GM19463 (cell line): ENCODE results near the gene FCSK.
"Not testable (repeated sequence)": the region's sequence is repeated elsewhere in the genome, so short reads cannot be mapped to it uniquely, and the experiment has no call there.

Source experiments
- ATAC-seq: cut with Tn5 transposase; IDR thresholded peaks from one replicate; pipeline ENCODE4 v1.9.1; 2021; ENCODE audit warnings: mild to moderate bottlenecking, moderate library complexity; ENCODE audit not compliant: unreplicated experiment

FCSK gene

GRCh38 chr16:70454222-70455034, at the start of gene FCSK:
Gene FCSK, plus strand, starts transcription at chr16:70454595. Its CDS starts 8,596 bp downstream, at chr16:70463191.
- peak; percentile 87 for ATAC-seq

GRCh38 chr16:70406104-70406503, 48.3 kb upstream of the FCSK start:
- ATAC-seq: not testable (repeated sequence)

- no peak for ATAC-seq
Measured at GRCh38 chr16:70407811-70408274, 46.6 kb upstream of the FCSK start.

- ATAC-seq: no peak
Measured at GRCh38 chr16:70410734-70411133, 43.7 kb upstream of the FCSK start.

- no peak for ATAC-seq
Measured at GRCh38 chr16:70412385-70412784, 42.0 kb upstream of the FCSK start.

GRCh38 chr16:70413572-70413971, 40.8 kb upstream of the FCSK start:
- ATAC-seq: not testable (repeated sequence)

GRCh38 chr16:70416748-70417616, 37.4 kb upstream of the FCSK start:
- peak; percentile 87 for ATAC-seq

GRCh38 chr16:70417661-70418060, 36.7 kb upstream of the FCSK start:
- ATAC-seq: no peak

GRCh38 chr16:70418274-70418992, 36.0 kb upstream of the FCSK start:
- no peak for ATAC-seq

- no peak for ATAC-seq
Measured at GRCh38 chr16:70418993-70419318, 35.4 kb upstream of the FCSK start.

- ATAC-seq: no peak
Measured at GRCh38 chr16:70419384-70420327, 34.7 kb upstream of the FCSK start.

GRCh38 chr16:70421014-70421413, 33.4 kb upstream of the FCSK start:
- ATAC-seq: no peak

GRCh38 chr16:70421473-70422311, 32.7 kb upstream of the FCSK start:
- ATAC-seq: no peak

GRCh38 chr16:70422543-70422942, 31.9 kb upstream of the FCSK start:
- ATAC-seq: no peak

GRCh38 chr16:70427786-70428177, 26.6 kb upstream of the FCSK start:
- no peak for ATAC-seq

GRCh38 chr16:70428178-70428998, 26.0 kb upstream of the FCSK start:
- ATAC-seq: peak; percentile 38

- ATAC-seq: no peak
Measured at GRCh38 chr16:70429888-70430666, 24.3 kb upstream of the FCSK start.
